Astrocyte of the spinal cord (primary cell): ENCODE data around the gene PPFIBP2.

Source experiments
- DNase-seq: peaks from one replicate; pipeline ENCODE4 v3.0.0; 2011; ENCODE audit warnings: low read depth, low spot score
- H3K4me3 ChIP-seq: 2 replicates; pipeline ENCODE4 v1.5.1; 2011; ENCODE audit warnings: low read depth, mild to moderate bottlenecking, low read length, moderate library complexity
- in situ Hi-C: cut with HindIII; loops from 2 replicates; pipeline ENCODE4 v1.10.0; 2017; ENCODE audit warnings: low sequenced_read_pairs
- TF ChIP-seq, protein P1 (sequence below): IDR thresholded peaks from 2 replicates; pipeline ENCODE4 v1.5.1; 2012; ENCODE audit warnings: low read depth, mild to moderate bottlenecking, low read length, inconsistent platforms

Gene PPFIBP2

DNA sequence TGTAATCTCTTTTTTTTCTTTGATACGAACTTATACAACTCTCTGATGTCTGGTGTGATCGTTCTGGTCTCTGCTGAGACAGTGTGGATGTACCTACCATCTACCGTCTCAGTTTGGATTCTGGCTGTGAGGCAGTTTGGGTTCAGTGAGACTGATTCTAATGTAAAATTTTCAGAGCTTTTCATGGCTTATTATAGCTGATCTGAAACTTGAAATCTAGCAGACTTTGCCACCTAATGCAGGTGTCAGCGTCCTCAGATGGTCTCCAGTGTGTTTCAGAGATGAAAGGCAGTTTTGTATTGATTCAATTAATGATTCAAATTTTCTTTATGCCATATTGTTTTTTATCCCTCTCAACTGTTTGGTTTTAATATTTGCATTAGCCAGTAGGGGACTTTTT, 35.9 kb downstream of the PPFIBP2 start:
- no peak for DNase-seq
- in situ Hi-C loops, result no loop called here
- TF ChIP-seq, protein P1, sequence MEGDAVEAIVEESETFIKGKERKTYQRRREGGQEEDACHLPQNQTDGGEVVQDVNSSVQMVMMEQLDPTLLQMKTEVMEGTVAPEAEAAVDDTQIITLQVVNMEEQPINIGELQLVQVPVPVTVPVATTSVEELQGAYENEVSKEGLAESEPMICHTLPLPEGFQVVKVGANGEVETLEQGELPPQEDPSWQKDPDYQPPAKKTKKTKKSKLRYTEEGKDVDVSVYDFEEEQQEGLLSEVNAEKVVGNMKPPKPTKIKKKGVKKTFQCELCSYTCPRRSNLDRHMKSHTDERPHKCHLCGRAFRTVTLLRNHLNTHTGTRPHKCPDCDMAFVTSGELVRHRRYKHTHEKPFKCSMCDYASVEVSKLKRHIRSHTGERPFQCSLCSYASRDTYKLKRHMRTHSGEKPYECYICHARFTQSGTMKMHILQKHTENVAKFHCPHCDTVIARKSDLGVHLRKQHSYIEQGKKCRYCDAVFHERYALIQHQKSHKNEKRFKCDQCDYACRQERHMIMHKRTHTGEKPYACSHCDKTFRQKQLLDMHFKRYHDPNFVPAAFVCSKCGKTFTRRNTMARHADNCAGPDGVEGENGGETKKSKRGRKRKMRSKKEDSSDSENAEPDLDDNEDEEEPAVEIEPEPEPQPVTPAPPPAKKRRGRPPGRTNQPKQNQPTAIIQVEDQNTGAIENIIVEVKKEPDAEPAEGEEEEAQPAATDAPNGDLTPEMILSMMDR, result no peak
- no peak overlapping the region for H3K4me3 ChIP-seq

DNA sequence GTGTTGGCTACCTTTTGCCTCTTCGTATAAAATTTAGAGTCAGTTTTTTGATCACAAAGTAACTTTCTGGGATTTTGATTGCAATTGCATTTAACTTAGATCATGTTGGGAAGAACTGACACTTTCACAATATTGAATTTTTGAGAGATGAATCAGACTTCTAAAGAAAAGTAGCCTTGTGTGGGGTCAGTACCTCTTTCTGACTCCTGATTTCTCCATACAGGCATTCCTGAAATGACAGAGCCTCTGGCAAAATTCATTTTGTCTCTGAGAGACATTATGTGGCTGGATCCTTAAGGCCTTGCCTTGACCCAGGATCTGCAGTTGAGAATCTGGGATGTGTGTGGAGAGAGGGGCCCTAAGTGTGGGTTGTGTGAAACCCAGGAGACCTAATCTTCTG, 37.8 kb downstream of the PPFIBP2 start:
- H3K4me3 ChIP-seq, result no peak overlapping the region
- DNase-seq, result no peak
- TF ChIP-seq, protein P1, result no peak
- in situ Hi-C loops, result no loop called here

- TF ChIP-seq, protein P1, result no peak
- DNase-seq, result no peak
- in situ Hi-C loops, result no loop called here
- H3K4me3 ChIP-seq, result no peak overlapping the region
Observed at GRCh38 chr11:7552666-7553065, 38.9 kb downstream of the PPFIBP2 start.

GRCh38 chr11:7555052-7555699, 41.4 kb downstream of the PPFIBP2 start:
- H3K4me3 ChIP-seq, result no peak overlapping the region
- DNase-seq, result no peak
- TF ChIP-seq, protein P1, result no peak
- in situ Hi-C loops, result no loop called here

DNA sequence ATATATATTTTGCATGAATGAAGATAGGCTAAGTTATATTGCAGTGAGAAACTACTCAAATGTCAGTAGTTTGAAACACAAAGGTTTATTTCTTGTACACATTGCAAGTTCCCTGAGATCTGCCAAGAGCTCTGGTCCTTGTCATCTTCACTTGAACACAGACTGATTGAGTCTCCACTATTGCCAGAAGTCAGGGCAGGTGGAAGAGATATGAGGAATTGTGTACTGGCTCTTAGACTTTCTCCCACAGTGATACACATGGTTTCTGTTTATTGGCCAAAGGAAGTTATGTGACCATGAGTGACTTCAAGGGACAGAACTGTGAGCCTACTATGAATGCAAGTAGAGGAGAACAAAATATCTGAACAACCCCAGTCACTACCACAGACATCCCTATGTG, 44.2 kb downstream of the PPFIBP2 start:
- no peak for DNase-seq
- TF ChIP-seq, protein P1, result no peak
- in situ Hi-C loops, result no loop called here
- no peak overlapping the region for H3K4me3 ChIP-seq

DNA sequence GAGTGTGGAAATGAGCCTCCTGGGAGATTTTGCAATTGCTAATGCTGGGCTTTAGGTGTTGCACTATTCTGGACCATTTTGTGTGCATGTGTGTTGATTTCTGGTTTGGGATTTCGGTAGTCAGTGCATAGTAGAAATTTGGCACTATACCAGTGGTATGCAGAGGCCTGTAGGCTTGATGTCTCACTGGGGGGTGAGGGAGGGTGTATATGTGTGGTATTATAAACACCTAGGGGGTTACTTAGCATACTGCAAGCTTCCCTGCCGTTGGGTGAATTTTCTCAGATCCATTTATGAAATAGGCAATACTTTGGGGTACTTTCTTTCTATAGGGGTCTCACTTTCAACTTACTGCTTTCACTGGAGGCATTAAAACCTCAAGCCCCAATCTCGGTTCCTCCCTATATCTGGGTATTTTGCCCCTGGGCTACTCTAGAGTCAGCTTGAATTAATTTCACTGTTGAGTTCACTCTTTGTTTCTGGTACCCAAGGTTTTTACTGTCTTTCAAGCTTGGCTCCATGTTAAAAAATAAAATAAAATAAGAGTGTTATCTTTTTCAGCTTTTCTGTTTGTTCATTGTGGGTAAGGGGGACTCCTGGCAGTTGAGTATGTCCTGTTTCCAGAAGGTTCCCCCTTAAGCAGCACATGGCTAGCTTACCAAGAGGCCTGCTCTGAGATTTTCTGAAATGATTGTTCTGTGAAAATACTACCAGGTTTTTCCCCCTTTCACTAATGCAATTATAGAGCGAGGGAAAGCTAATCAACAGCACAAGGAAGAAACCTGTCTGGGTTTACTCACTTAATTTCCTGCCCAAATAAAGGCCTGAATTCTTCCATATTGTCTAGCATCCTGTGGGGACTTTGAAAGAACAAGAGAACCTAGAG, 45.8 kb downstream of the PPFIBP2 start:
- TF ChIP-seq, protein P1, result no peak
- DNase-seq, result no peak

More for the DNA sequence above, 45.8 kb downstream of the PPFIBP2 start:
- in situ Hi-C loops, result no loop called here
- H3K4me3 ChIP-seq, result no peak overlapping the region
